Activated CD4-positive, alpha-beta T cell treated with anti-CD3 and anti-CD28 coated beads for 36 hours (primary cell): ENCODE measurements around the gene PMPCB. TPM values are rescaled to one million over a fixed set of nuclear protein-coding genes. Genes with fewer than 3 reads are reported as not detected.
A peak's percentile ranks its signal among the peaks of the same experiment; 100 is the strongest.
"Not testable (repeated sequence)": the region's sequence is repeated elsewhere in the genome, so short reads cannot be mapped to it uniquely, and the experiment has no call there.

Source experiments
- ATAC-seq: fragments of 200-7000 bp; cut with Tn5 transposase; one replicate; pipeline ENCODE4 v1.10.0; 2021; ENCODE audit warnings: mild to moderate bottlenecking, moderate library complexity
- CTCF ChIA-PET: fragments of 350-600 bp; sonication (Branson Sonifier 250); formaldehyde crosslinking; loops from one replicate; lab custom pipeline; 2021; ENCODE audit warnings: antibody characterized with exemption; lab: Charles Lee
- POLR2A ChIA-PET: fragments of 350-600 bp; sonication (Branson Sonifier 250); formaldehyde crosslinking; loops from one replicate; lab custom pipeline; 2021; ENCODE audit warnings: antibody characterized with exemption, inconsistent platforms; lab: Charles Lee
- DNase-seq: peaks from one replicate; pipeline ENCODE4 v3.0.0-alpha.2; 2020
- H3K27ac Mint-ChIP-seq: one replicate; pipeline ENCODE4 v1.8.0; 2021; ENCODE audit warnings: mixed read lengths
- H3K27me3 Mint-ChIP-seq: one replicate; pipeline ENCODE4 v1.8.0; 2021; ENCODE audit warnings: mixed read lengths
- H3K36me3 Mint-ChIP-seq: one replicate; pipeline ENCODE4 v1.8.0; 2021; ENCODE audit warnings: low read depth, mixed read lengths
- H3K4me1 Mint-ChIP-seq: one replicate; pipeline ENCODE4 v1.8.0; 2021; ENCODE audit warnings: mixed read lengths
- H3K4me3 Mint-ChIP-seq: one replicate; pipeline ENCODE4 v1.8.0; 2021; ENCODE audit warnings: mild to moderate bottlenecking, moderate library complexity, mixed read lengths
- H3K9me3 Mint-ChIP-seq: one replicate; pipeline ENCODE4 v1.8.0; 2021; ENCODE audit warnings: low read depth, mixed read lengths
- intact Hi-C, 2 experiments: fragments of 100-400 bp; cut with DNase I in 1 of 2; cut with micrococcal nuclease in 1 of 2; formaldehyde crosslinking; loops; one replicate each; pipeline versions ENCODE4 v1.14.2 to v1.15.1; 2022 to 2024; cut with DNase I, micrococcal nuclease
- total RNA-seq, 2 experiments: library from RNA; stranded (reverse); gene quantifications; one replicate each; pipeline ENCODE4 v1.2.3, GENCODE V29; 2021

The PMPCB gene
- total RNA-seq, 2 experiments from 2014 or later, result 70.7 to 86.9 TPM

GRCh38 chr7:103282802-103283427 lies 14.3 kb upstream of the PMPCB start:
- H3K4me3 Mint-ChIP-seq, ATAC-seq, H3K36me3 Mint-ChIP-seq, DNase-seq, POLR2A ChIA-PET, H3K9me3 Mint-ChIP-seq, H3K27me3 Mint-ChIP-seq, intact Hi-C loops, H3K27ac Mint-ChIP-seq: not testable (repeated sequence)
- peaks cover 18% of the 10 kb centered on the region for H3K4me1 Mint-ChIP-seq
- CTCF ChIA-PET, result interaction anchor here (1.5 kb wide), 1 partner anchor 13 kb away, joined by 3 read pairs; no protein-coding TSS in a partner anchor

- no peaks in the 10 kb centered on the region for H3K9me3 Mint-ChIP-seq
- CTCF ChIA-PET, result no interaction called here
- H3K4me3 Mint-ChIP-seq, result no peak overlapping the region
- H3K36me3 Mint-ChIP-seq, result no peaks in the 10 kb centered on the region
- DNase-seq (no peak), ATAC-seq (no peak)
- intact Hi-C loops, result loop anchor here in 1 of 2 experiments (10.0 kb wide), 1 partner anchor 863 kb away; no protein-coding TSS in a partner anchor
- no peaks in the 10 kb centered on the region for H3K27me3 Mint-ChIP-seq
- H3K4me1 Mint-ChIP-seq, result peaks cover 12% of the 10 kb centered on the region
- POLR2A ChIA-PET, result no interaction called here
- no peak overlapping the region for H3K27ac Mint-ChIP-seq
These were observed 5.1 kb upstream of the PMPCB start for GRCh38 chr7:103292122-103292521.

GRCh38 chr7:103293526-103293925 lies 3.7 kb upstream of the PMPCB start:
- ATAC-seq (no peak), DNase-seq (no peak)
- H3K9me3 Mint-ChIP-seq, result no peaks in the 10 kb centered on the region
- CTCF ChIA-PET, result interaction anchor here (0.9 kb wide), 1 partner anchor 65 kb away, joined by 3 read pairs; no protein-coding TSS in a partner anchor
- H3K27ac Mint-ChIP-seq, result no peak overlapping the region
- H3K4me1 Mint-ChIP-seq, result peaks cover 20% of the 10 kb centered on the region
- POLR2A ChIA-PET, result no interaction called here
- H3K27me3 Mint-ChIP-seq, result no peaks in the 10 kb centered on the region
- no peak overlapping the region for H3K4me3 Mint-ChIP-seq
- intact Hi-C loops, result loop anchor here in 1 of 2 experiments (10.0 kb wide), 1 partner anchor 861 kb away; no protein-coding TSS in a partner anchor
- H3K36me3 Mint-ChIP-seq, result peaks cover 5% of the 10 kb centered on the region

GRCh38 chr7:103297837-103298179 lies 573 bp downstream of the PMPCB start:
- POLR2A ChIA-PET, result no interaction called here
- H3K9me3 Mint-ChIP-seq, result no peaks in the 10 kb centered on the region
- peak overlapping the region; percentile 93 for H3K27ac Mint-ChIP-seq
- H3K36me3 Mint-ChIP-seq, result peaks cover 31% of the 10 kb centered on the region
- ATAC-seq (no peak), DNase-seq (no peak)
- intact Hi-C loops, result loop anchor here (1.0 to 10.0 kb wide), 6 partner anchors 18 to 857 kb away; partner anchors contain the start of genes PSMC2 (in 2 of the 2), FAM185A (in 1 of the 2) and NAPEPLD (in 1 of the 2)
- CTCF ChIA-PET, result interaction anchor here (0.7 to 2.5 kb wide), 5 partner anchors 8 to 224 kb away, joined by 3 to 6 read pairs (median 4); partner anchors contain the start of gene ARMC10
- peak overlapping the region; percentile 89 for H3K4me3 Mint-ChIP-seq
- peaks cover 36% of the 10 kb centered on the region for H3K4me1 Mint-ChIP-seq
- no peaks in the 10 kb centered on the region for H3K27me3 Mint-ChIP-seq

GRCh38 chr7:103299660-103300059 lies 2.4 kb downstream of the PMPCB start:
- DNase-seq, result no peak
- ChIA-PET POLR2A (no interaction called here), CTCF (interaction anchor here (0.5 to 2.5 kb wide), 3 partner anchors 11 to 803 kb away, joined by 3 to 6 read pairs (median 3); no protein-coding TSS in a partner anchor)
- Mint-ChIP-seq H3K27me3 (no peaks in the 10 kb centered on the region), H3K4me3 (no peak overlapping the region), H3K36me3 (peaks cover 47% of the 10 kb centered on the region), H3K27ac (no peak overlapping the region), H3K4me1 (peaks cover 46% of the 10 kb centered on the region), H3K9me3 (peaks cover 2% of the 10 kb centered on the region)
- intact Hi-C loops, result loop anchor here in 1 of 2 experiments (5.0 to 10.0 kb wide), 3 partner anchors 152 to 855 kb away; partner anchors contain the start of genes FAM185A and NAPEPLD
- no peak for ATAC-seq

- Mint-ChIP-seq H3K27ac (no peak overlapping the region), H3K9me3 (peaks cover 2% of the 10 kb centered on the region), H3K36me3 (peaks cover 58% of the 10 kb centered on the region), H3K4me3 (no peak overlapping the region), H3K4me1 (peaks cover 50% of the 10 kb centered on the region), H3K27me3 (no peaks in the 10 kb centered on the region)
- intact Hi-C loops, result no loop called here
- ChIA-PET CTCF (interaction anchor here (1.0 to 1.6 kb wide), 3 partner anchors 12 to 106 kb away, joined by 3 to 7 read pairs (median 5); no protein-coding TSS in a partner anchor), POLR2A (no interaction called here)
- no peak for DNase-seq
- ATAC-seq, result no peak
These were observed 4.2 kb downstream of the PMPCB start for GRCh38 chr7:103301441-103301840.

GRCh38 chr7:103307503-103308231 lies 10.4 kb downstream of the PMPCB start:
- ATAC-seq (peak; percentile 72), DNase-seq (no peak)
- Mint-ChIP-seq H3K4me3 (no peak overlapping the region), H3K9me3 (peaks cover 2% of the 10 kb centered on the region), H3K4me1 (peaks cover 26% of the 10 kb centered on the region), H3K27me3 (no peaks in the 10 kb centered on the region), H3K27ac (peak overlapping the region; percentile 37), H3K36me3 (peaks cover 66% of the 10 kb centered on the region)
- intact Hi-C loops, result loop anchor here in 1 of 2 experiments (2.0 kb wide), 1 partner anchor 17 kb away; no protein-coding TSS in a partner anchor
- ChIA-PET CTCF (interaction anchor here (0.6 to 1.5 kb wide), 3 partner anchors 8 to 353 kb away, joined by 3 to 4 read pairs (median 3); no protein-coding TSS in a partner anchor), POLR2A (interaction anchor here (0.8 kb wide), 1 partner anchor 9 kb away, joined by 3 read pairs; no protein-coding TSS in a partner anchor)

- ChIA-PET CTCF (interaction anchor here (0.7 to 2.6 kb wide), 5 partner anchors 9 to 29 kb away, joined by 3 to 7 read pairs (median 3); no protein-coding TSS in a partner anchor), POLR2A (no interaction called here)
- Mint-ChIP-seq H3K27ac (peak overlapping the region; percentile 51), H3K36me3 (peaks cover 69% of the 10 kb centered on the region), H3K4me1 (peaks cover 7% of the 10 kb centered on the region), H3K27me3 (no peaks in the 10 kb centered on the region), H3K4me3 (no peak overlapping the region), H3K9me3 (no peaks in the 10 kb centered on the region)
- DNase-seq (no peak), ATAC-seq (peak; percentile 51)
- intact Hi-C loops, result no loop called here
These were observed 17.6 kb downstream of the PMPCB start for GRCh38 chr7:103314852-103315251.

GRCh38 chr7:103316380-103316941 lies 19.2 kb downstream of the PMPCB start:
- ChIA-PET CTCF (interaction anchor here (1.0 kb wide), 1 partner anchor 9 kb away, joined by 4 read pairs; no protein-coding TSS in a partner anchor), POLR2A (interaction anchor here (0.8 kb wide), 1 partner anchor 9 kb away, joined by 3 read pairs; no protein-coding TSS in a partner anchor)
- H3K4me1 Mint-ChIP-seq, result peaks cover 7% of the 10 kb centered on the region

GRCh38 chr7:103317009-103317408 lies 19.8 kb downstream of the PMPCB start:
- ATAC-seq (no peak), DNase-seq (no peak)
- intact Hi-C loops, result no loop called here
- H3K4me1 Mint-ChIP-seq, result peaks cover 7% of the 10 kb centered on the region
- POLR2A ChIA-PET, result no interaction called here
- H3K27me3 Mint-ChIP-seq, result no peaks in the 10 kb centered on the region
- H3K36me3 Mint-ChIP-seq, result peaks cover 58% of the 10 kb centered on the region
- peak overlapping the region; percentile 71 for H3K27ac Mint-ChIP-seq
- no peaks in the 10 kb centered on the region for H3K9me3 Mint-ChIP-seq
- CTCF ChIA-PET, result interaction anchor here (0.7 kb wide), 1 partner anchor 14 kb away, joined by 3 read pairs; no protein-coding TSS in a partner anchor
- H3K4me3 Mint-ChIP-seq, result no peak overlapping the region

More at GRCh38 chr7:103316380-103316941, 19.2 kb downstream of the PMPCB start:
- DNase-seq (no peak), ATAC-seq (no peak)
- H3K36me3 Mint-ChIP-seq, result peaks cover 61% of the 10 kb centered on the region
- H3K27me3 Mint-ChIP-seq, result no peaks in the 10 kb centered on the region
- intact Hi-C loops, result no loop called here
- peak overlapping the region; percentile 71 for H3K27ac Mint-ChIP-seq
- H3K9me3 Mint-ChIP-seq, result no peaks in the 10 kb centered on the region
- no peak overlapping the region for H3K4me3 Mint-ChIP-seq
